Colon (tissue), 2 donors: ENCODE data around the gene CUL7.
"Not testable (repeated sequence)": the region's sequence is repeated elsewhere in the genome, so short reads cannot be mapped to it uniquely, and the experiment has no call there.

Experiments used
- FAIRE-seq: peaks from 2 replicates; lab custom pipeline; 2012; peaks lifted over from hg19 to GRCh38; lab: Jason Lieb, UNC
- donor health status: control.
- donor health status: control.

The CUL7 gene

DNA sequence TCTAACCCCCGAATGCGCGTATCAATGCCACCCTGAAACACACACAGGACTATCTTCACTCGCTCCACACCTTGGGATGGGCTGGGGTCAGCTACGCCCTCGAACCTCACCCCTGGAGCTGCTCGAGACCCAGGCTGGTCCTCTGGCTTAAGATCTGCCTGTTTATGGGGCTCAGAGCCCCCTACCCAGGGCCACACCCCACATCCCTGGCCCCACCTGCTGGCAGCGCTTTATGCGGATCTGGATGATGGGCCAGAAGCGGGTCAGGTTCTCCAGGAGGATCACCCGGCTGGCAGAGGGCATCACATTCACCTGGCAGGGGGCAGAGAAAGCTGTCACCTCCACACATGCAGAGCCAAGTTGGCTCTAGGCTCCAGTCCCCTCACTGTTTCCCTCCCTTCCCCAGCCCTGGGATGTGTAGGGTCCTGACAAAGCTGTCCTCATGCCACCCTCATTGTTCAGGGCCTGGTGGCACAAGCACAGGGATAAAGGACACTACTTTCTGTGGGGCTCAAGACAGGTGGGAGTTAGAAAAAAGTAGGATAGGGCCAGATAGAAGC, 8.2 kb downstream of the CUL7 start:
- FAIRE-seq, result no peak

DNA sequence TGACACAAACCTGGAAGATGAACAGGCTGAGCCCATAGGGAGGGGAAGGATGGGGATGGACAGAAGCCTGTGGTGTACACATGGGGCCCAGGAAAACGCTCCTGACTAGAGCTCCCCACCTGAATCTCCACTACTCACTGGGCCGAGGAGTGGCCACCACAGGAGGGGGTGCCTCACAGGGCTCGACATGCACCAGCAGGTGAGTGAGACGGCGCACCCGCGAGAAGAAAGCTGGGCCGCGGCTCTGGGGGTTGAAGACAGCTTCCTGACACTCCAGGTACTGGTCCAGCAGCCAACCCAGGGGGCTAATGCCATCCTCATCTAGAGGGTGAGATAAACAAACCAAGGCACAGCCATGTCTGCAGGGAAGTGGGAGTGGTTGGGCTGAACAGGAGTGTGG, 10.3 kb downstream of the CUL7 start:
- FAIRE-seq, result no peak

- FAIRE-seq, result not testable (repeated sequence)
Observed at GRCh38 chr6:43041475-43041874, 12.2 kb downstream of the CUL7 start.

- FAIRE-seq, result no peak
Observed at GRCh38 chr6:43040542-43041257, 13.0 kb downstream of the CUL7 start.

GRCh38 chr6:43038727-43039126, 14.9 kb downstream of the CUL7 start:
- FAIRE-seq, result no peak

DNA sequence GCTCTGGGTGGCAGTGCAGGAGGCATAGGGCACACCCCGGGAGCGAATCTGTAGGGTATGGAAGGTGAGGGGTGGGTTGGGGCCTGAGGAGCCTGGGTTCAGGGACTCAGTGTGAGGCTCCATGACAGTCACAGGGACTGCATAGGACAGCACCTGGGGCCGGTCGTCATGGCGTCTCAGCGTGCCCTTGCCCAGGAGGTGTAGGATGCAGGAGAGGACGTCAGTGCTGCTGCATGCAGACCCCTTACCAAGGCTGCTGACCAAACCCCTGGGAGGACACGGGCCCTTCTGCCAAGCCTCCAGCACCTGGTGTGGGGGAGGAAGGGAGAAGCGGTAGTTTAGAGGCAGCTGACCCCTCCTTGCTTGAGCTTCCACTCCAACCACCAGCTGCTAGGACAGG, 15.9 kb downstream of the CUL7 start:
- FAIRE-seq, result no peak

DNA sequence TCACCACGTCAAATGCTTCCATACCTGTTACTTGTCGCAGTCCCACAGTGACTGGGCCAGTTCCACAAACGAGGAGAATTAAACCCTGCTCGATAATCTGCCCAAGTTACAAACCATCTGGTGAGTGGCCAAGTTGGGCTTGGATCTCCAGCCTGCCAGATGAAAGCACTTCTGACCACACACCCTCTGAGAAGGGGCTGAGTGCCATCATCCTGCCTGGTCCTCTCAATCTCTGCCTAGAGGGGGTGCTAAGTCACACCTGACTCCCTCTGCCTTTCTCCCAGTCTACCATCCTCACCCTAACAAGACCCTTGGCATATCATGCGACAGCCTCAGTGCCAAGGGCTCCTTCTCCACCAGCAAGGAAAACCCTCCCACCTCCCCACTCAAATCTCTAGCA, 16.5 kb downstream of the CUL7 start:
- FAIRE-seq, result no peak

DNA sequence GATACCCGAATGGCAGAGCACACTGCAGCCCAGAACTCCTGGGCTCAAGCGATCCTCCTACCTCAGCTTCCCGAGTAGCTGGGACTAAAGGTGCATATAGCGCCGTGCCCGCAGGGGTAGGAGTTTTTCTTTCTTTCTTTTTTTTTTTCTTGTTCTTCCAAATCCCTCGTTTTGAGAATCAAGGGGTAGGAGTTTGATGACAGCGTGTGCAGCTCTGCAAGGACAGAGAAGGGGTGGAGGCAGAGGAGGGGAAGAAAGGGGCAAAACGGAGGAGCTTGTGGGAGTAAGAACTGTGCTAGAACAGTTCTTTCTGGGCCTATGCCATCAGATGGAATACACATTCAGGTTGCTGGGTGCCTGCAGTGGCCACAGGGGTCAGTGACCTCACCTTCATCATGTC, 16.9 kb downstream of the CUL7 start:
- no peak for FAIRE-seq

- FAIRE-seq, result no peak
Observed at GRCh38 chr6:43035495-43036194, 18.0 kb downstream of the CUL7 start.

GRCh38 chr6:43034190-43034525, 19.5 kb downstream of the CUL7 start:
- FAIRE-seq, result no peak

- FAIRE-seq, result no peak
Observed at GRCh38 chr6:43033496-43034189, 20.0 kb downstream of the CUL7 start.

GRCh38 chr6:43032326-43032725, 21.3 kb downstream of the CUL7 start:
- no peak for FAIRE-seq

DNA sequence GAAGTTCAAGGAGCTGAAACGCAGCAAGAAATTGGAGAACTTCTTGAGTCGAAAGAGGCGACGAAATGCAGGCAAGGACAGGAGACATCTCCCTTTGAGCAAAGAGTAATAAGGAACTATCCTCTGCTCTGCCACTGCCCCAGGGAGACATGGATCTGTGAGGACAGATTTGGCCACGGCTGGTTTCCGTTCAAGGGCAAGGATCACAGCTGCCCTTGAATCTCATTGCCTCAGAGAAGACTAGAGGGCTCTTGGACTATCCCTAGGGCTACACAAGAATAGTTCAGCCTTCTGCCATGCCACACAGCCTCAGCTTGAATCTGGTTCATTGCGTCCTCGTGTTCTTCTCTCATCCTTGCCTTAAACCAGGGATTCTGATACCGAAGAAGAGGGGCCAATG, 24.5 kb downstream of the CUL7 start:
- FAIRE-seq, result no peak

DNA sequence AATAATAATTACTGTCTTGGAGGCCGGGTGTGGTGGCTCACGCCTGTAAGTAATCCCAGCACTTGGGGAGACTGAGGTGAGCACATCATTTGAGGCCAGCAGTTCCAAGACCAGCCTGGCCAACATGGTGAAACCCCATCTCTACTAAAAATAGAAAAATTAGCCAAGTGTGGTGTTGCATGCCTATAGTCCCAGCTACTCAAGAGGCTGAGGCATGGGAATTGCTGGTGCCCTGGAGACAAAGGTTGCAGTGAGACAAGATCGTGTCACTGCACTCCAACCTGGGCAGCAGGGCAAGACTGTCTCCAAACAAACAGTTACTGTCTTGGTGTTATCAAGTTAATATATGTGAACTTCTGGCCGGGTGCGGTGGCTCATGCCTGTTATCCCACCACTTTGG, 27.3 kb downstream of the CUL7 start:
- no peak for FAIRE-seq

- FAIRE-seq, result no peak
Observed at GRCh38 chr6:43024436-43024835, 29.2 kb downstream of the CUL7 start.

- FAIRE-seq, result no peak
Observed at GRCh38 chr6:43021270-43022047, 32.2 kb downstream of the CUL7 start, which contains the start of gene RRP36. RRP36 (plus strand) TSS chr6:43021623; CDS start chr6:43021655, 32 bp downstream.

- FAIRE-seq, result no peak
Observed at GRCh38 chr6:43020847-43021246, 32.8 kb downstream of the CUL7 start.

DNA sequence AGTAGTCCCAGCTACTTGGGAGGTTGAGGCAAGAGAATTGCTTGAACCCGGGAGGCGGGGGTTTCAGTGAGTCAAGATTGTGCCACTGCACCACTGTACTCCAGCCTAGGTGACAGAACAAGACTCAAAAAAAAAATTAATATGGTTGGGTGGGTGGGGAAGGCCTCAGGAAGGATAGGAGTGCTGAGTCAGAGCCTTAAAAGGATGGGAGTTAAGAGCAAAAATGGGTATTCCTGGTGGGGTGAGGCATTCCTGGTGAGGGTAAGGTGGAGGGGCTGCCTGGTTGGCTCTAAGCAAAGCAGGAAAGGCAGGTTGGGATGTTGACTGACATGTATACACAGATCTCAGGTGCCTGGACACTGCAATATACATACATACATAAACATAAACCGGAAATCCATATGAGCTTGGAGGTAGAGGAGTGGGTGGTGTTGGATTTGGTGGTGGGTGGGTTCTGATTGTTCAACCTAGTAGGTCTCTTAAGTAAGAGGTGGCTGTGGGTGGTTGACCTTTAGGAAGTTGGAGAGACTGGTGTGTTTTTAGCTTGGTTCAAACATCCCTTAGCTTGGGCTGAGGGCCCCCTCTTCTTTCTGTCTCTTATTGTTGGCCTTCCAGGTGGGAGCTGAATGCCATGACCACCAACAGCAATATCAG, 33.5 kb downstream of the CUL7 start:
- no peak for FAIRE-seq

DNA sequence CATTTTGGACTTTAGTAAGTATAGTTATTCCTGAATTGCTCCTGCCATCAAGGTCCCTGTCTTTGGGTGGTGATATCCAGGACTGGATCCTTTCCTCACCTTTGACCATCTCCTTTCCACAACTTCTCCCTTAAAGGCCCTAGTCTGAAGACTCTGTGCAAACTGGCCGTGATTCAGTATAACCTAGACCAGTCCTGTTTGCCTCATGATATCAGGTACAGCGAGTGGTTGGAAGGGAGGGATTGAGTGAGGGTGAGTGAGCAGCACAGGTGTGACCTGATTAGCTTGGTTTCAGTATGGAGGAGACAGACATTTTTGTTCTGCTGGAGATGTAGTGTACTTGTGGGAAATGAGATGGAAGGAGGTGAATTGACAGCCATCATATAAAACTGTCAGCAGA, 34.5 kb downstream of the CUL7 start:
- FAIRE-seq, result no peak

GRCh38 chr6:43016943-43017334, 36.7 kb downstream of the CUL7 start:
- no peak for FAIRE-seq

GRCh38 chr6:43016176-43016942, 37.3 kb downstream of the CUL7 start:
- FAIRE-seq, result no peak
